Measurements from ENCODE around the gene LYPD4.
A peak's percentile ranks its signal among the peaks of the same experiment; 100 is the strongest.
"Not testable (repeated sequence)": the region's sequence is repeated elsewhere in the genome, so short reads cannot be mapped to it uniquely, and the experiment has no call there.

The LYPD4 gene

DNA sequence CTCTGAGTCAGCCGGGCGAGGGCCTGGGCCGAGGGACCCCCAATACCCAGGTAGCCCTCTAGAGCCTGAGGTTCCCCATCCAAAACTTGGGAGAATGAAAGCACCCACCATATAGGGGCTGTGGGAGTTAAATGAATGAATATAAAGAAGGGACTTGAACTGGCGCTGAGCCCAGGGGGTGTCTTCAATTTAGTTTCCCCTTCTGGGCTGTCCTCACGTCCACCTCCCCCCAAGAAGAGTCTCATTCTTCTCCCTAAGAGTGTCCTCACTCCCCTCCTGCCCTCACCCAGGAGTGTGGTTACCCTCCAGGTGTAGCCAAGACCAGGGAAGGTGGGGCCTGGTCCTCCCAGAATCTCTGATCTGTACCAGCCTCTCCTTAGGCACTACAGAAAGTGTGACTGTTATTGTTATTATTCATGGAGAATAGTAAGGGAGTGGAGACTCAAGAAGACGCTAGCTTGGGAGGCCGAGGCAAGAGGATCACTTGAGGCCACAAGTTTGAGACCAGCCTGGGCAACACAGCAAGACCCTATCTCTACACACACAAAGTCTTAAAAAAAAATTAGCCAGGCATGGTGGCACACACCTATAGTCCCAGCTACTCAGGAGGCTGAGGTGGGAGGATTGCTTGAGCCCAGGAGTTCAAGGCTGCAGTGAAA, 35.3 kb upstream of the LYPD4 start:
- no peak for TF ChIP-seq ZNF274 (IDR thresholded peaks at IDR 0.05; ENCODE audit: low read depth, low read length)
- H3K4me3 ChIP-seq (ENCODE audit: low read length), result peak overlapping the region; percentile 3; the same call in 1 of the 2 replicates

DNA sequence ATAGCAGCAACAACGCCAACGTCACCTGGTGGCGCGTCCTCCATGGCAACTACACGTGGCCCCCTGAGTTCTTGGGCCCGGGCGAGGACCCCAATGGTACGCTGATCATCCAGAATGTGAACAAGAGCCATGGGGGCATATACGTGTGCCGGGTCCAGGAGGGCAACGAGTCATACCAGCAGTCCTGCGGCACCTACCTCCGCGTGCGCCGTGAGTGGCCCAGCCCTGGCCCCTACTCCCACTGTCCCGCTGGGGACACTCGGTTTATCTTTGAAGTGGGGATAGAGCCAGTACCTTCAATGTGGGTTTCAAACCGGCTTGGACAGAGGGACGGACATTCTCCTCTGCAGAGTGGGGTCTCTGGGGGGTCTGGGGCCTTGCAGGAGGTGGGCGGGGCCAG, 34.6 kb upstream of the LYPD4 start:
- peak overlapping the region; percentile 3; the same call in 1 of the 2 replicates for H3K4me3 ChIP-seq (ENCODE audit: low read length)
- no peak for TF ChIP-seq ZNF274 (IDR thresholded peaks at IDR 0.05; ENCODE audit: low read depth, low read length)

DNA sequence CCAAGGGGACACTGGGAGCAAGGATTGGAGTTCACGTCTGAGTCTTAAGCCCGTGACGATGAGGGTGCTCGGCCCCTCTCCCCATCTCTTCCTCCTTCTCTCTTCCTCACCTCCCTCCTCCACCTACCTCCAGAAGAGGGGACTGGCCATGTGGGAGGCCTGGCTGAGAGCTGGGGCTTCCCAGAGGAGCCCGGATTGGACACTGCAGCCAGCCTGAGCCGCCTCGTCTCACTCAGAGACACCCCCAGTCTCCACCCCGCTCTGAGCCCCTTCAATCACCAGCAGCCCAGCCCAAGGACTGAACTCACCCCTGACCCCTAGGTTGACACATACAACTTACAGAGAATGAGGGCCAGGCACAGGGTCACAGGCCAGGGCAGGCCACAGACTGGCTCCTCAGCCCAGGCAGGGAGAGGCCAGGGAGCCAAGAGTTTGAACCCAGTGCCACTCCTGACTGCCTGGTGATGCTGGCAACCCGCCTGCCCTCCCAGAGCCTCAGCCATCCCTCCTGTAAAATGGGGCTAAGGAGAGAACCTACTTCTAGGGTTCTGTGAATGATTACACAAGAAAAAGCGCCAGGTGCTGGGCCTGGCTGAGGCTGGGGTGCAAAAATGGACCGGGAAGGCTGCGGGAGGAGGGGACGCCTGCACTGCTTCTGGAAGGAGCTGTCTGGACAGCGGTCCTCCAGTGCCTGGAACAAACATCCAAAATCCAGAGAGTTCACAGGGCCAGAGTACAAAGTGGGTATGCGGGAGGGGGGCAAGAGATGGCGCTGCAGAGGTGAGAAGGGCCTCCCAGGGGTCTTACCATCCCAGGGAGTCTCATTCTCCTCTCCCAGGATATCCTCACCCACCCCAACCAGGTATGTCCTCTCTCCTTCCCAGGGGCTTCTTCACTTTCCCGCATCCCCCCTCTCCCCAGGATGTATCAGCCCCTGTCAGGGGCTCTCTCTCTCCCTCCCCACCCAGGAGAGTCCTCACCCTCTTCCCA, 33.7 kb upstream of the LYPD4 start:
- TF ChIP-seq ZNF274 (IDR thresholded peaks at IDR 0.05; ENCODE audit: low read depth, low read length), result no peak
- peak overlapping the region; percentile 71; the same call in 1 of the 2 replicates for H3K4me3 ChIP-seq (ENCODE audit: low read length)

DNA sequence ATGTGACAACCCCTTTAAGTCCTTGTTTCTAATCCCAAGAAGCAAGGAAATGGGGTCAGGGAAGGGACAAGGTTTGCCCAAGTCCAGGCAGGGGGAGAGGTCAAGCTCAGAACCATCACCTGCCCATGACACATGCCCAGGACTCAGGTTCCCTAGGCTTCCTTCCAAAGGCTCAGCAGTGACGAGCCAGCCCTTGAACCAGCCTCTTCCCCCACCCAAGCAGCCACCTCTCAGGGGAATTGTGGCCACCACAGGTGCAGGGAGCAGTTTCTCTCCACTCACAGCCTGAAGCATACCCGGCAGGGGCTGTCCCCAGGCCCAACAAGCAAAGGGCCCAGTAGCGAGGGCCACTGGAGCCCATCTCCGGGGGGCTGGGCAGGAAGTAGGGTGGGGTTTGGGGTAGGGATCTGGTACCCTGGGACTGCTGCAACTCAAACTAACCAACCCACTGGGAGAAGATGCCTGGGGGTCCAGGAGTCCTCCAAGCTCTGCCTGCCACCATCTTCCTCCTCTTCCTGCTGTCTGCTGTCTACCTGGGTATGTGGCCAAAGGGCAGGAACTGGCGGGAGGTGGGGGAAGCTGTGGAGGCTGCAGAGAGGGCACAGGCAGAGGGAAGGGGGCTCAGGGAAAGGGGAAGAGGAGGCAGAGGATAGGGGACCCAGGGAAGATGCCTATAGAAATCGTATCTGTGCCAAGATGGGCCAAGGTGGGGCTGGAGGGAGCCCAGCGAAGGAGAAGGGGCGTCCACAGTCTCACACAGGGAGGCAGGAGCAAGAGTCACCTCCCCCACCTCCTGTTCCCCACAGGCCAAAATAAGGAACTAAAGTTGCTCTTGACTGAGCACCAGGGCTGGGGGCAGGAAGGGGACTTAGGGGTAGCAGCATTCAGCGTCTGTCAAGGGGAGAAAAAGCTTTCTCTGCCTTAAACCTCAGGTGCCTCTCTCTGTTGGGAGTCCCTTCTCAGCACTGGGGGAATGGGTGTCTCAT, 32.7 kb upstream of the LYPD4 start, which contains the start of gene CD79A:
CD79A (plus strand) TSS at position 433 of the 986 bp plus-strand sequence; CDS start at position 459, 26 bp downstream.
- peak within 1 kb of the TSS; percentile 71; the same call in 1 of the 2 replicates for H3K4me3 ChIP-seq (ENCODE audit: low read length)
- no peak for TF ChIP-seq ZNF274 (IDR thresholded peaks at IDR 0.05; ENCODE audit: low read depth, low read length)

DNA sequence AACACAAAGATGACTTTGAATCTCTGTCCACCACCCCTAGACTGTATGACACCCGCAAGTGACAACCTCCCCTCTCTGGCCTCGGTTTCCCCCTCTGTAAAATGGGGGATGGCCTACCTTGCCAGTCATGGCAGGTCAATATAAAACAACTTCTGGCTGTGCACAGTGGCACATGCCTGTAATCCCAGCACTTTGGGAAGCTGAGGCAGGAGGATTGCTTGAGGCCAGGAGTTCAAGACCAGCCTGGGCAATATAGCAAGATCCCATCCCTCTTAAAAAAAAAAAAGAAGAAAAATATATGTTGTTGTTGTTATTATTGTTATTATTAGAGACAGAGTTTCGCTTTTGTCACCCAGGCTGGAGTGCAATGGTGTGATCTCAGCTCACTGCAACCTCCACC, 31.5 kb upstream of the LYPD4 start:
- not testable (repeated sequence) for H3K4me3 ChIP-seq (ENCODE audit: low read length)

DNA sequence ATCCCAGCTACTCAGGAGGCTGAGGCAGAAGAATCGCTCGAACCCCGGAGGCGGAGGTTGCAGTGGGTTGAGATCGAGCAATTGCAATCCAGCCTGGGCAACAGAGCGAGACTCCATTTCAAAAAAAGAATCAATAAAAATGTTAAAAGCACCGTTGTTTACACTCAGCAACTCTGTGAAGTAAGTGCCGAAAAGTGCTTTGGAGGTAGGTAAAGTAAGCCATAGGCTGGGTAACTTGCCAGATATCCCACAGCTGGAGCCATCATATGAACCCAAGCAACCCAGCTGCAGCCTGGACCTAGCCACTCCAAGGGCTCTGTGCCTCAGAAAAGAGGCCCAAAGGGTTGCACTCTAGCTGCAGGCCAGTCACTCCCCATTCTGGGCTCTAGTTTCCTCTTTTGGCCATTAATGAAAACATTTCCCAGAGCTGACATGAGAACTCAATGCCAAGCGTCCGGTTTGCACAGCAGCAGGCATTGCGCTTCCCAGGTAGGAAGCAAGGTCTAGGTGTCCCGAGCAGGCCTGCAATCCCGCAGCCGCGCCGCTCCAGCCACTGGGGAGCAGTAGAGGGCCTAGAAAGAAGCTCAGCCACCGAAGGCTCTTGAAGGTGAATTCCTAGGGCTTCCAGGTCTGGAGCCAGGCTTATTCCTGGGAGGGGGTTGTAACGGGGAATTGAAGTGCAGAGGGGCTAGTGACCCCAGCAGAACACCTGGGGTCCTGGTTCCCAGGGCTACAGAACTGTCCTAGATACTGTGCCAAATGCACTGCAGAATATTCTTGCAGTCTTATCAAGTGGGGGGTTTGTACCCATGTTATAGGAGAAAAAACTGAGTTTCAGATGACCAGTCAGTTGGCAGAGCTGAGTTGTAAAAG, 28.5 kb upstream of the LYPD4 start:
- H3K4me3 ChIP-seq (ENCODE audit: low read length), result no peak overlapping the region
- TF ChIP-seq ZNF274 (IDR thresholded peaks at IDR 0.05; ENCODE audit: low read depth, low read length), result no peak

DNA sequence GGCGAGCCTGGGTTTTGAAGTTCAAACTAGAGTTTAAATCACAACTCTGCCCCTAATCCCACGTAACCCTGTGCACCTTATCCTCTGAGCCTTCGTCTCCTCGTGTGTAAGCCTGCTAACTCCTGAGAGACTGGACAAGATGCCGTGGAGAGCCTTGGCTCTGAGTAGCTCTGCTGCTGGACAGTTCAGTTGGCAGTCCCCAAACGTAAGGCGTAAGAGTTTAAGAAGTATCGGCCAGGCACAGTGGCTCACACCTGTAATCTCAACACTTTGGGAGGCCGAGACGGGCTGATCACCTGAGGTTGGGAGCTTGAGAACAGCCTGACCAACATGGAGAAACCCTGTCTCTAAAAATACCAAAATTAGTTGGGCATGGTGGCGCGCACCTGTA, 27.9 kb upstream of the LYPD4 start:
- no peak overlapping the region; the same call in 1 of the 2 replicates for H3K4me3 ChIP-seq (ENCODE audit: low read length)
- TF ChIP-seq ZNF274 (IDR thresholded peaks at IDR 0.05; ENCODE audit: low read depth, low read length), result no peak

DNA sequence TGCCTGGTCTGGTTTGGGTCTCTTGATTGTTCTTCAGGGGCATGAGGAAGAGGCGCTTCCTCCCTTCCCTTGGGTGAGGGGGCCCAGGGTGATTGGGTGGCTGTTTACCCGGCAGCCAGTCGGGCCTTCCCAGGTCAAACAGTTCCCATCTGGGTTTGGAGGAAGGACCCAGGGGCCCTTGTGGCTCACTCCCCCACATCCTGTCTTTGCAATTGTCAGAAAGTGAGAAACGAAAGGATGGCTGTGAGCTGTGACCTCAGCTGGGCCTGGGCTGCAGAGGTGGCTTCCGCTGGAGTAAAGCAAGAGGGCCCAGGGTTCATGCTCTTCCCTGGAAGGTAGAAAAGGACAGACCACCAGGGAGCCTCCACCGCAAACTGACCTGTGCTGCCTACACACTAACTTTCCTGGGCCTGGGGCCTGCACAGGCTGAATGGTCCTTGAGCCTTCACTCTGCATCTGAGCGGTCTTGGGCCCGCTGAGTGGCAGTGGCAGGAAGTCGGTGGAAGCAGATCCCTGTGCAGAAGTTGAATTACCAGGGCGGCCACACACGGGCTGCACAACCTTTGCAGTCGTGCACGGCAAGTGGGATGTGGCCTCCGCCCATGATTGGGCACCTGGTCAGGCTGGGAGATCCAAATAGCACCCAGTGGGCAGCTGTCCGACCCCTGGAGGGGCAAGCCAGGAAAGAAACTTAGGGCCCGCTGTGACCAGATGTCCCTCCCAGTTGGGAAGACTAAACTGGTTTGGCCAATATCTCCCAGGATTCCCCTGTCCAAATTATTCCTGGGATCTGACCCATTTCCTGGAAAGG, 27.3 kb upstream of the LYPD4 start:
- H3K4me3 ChIP-seq (ENCODE audit: low read length), result no peak overlapping the region; the same call in 1 of the 2 replicates
- TF ChIP-seq ZNF274 (IDR thresholded peaks at IDR 0.05; ENCODE audit: low read depth, low read length), result no peak

DNA sequence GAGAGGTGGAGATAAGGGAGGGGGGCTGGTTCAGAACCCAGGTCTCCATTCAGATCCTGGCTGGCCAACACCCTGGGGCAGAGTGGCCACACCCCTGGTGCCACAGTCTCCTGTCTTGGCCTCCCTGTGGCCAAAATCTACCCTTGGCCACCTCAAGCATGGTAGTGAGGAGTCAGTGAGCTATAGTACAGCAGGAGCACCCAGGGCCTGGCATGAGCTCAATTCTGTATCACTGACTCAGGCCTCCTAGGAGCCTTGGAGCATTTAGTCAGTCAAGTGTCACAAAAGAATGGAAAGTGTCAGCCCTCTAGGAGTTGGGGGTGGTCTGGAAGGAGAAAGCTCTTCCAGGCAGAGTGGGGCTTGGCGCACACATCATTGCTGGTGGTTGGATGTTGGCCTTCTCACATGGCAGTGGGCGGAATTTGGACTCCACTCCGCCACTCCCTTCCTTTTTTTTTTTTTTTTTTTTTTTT, 26.0 kb upstream of the LYPD4 start:
- no peak overlapping the region; the same call in 1 of the 2 replicates for H3K4me3 ChIP-seq (ENCODE audit: low read length)
- TF ChIP-seq ZNF274 (IDR thresholded peaks at IDR 0.05; ENCODE audit: low read depth, low read length), result no peak

DNA sequence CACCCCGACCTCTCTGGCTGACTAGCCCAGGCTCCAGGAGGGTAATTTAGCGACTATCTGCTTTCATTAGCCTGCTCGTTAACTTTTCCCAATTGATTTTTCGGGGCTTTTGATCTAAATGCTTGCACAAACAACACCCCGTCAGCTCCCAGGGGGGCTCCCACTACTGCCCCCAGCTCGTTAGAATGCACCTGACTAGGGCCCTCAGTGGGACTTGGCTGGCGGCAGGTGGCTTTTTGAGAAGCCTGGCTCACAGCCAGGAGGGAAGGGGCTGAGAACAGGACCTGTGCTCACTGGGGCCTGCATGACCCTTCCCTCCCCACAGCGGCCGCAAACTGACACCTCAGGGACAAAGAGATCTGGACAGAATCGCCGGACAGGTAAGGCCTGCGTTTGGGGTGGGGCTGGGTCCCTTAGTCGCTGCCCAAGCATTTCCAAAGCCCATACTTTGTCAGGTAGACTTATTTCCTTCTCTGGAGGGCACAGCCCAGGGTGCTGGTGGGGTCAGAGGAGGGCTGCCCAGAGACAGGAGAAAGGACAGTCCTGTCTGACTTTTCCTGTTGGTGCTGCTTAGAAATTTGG, 25.0 kb upstream of the LYPD4 start:
- TF ChIP-seq ZNF274 (IDR thresholded peaks at IDR 0.05; ENCODE audit: low read depth, low read length), result no peak
- H3K4me3 ChIP-seq (ENCODE audit: low read length), result no peak overlapping the region

DNA sequence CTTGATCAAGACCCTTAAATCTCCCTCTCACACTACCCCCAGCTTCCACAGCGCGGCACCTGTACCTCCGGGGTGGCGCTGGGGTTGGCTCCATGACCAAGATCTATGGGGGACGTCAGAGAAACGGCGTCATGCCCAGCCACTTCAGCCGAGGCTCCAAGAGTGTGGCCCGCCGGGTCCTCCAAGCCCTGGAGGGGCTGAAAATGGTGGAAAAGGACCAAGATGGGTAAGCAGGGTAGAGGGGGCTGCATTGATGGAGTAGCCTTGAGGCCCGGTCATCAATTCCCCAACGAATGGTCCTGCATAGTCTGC, 24.5 kb upstream of the LYPD4 start:
- H3K4me3 ChIP-seq (ENCODE audit: low read length), result no peak overlapping the region
- TF ChIP-seq ZNF274 (IDR thresholded peaks at IDR 0.05; ENCODE audit: low read depth, low read length), result no peak

Data from GM08714 (cell line).